A549 (cell line): ENCODE measurements around the gene BRD1. TPM values are rescaled to one million over a fixed set of nuclear protein-coding genes. Genes with fewer than 3 reads are reported as not detected.

ENCODE experiments used
- ATAC-seq, 2 experiments: fragments of 200-7000 bp in 1 of 2; fragments of >200 bp in 1 of 2; cut with Nextera tagmentation in 1 of 2; cut with Tn5 transposase in 1 of 2; 3 replicates each; pipeline versions ENCODE4 v1.8.0 to v1.9.1; 2018 to 2020; ENCODE audit warnings: mild to moderate bottlenecking in 1 of 2, moderate library complexity in 1 of 2
- CTCF ChIA-PET: fragments of 300-600 bp; sonication (Branson Sonifier 250); formaldehyde crosslinking; extraction: SDS; loops from one replicate; lab custom pipeline; 2021; ENCODE audit warnings: antibody characterized with exemption, inconsistent platforms; lab: Yijun Ruan, JAX
- POLR2A ChIA-PET: fragments of 350-600 bp; formaldehyde crosslinking; extraction: SDS; loops from one replicate; lab custom pipeline; 2021; ENCODE audit warnings: antibody characterized with exemption, inconsistent platforms; lab: Yijun Ruan, JAX
- DNase-seq, 2 experiments: peaks; one replicate each; pipeline versions ENCODE4 v3.0.0 to v3.0.0-alpha.2; 2011 to 2016; ENCODE audit warnings: low read depth in 1 of 2, low spot score in 1 of 2
- FAIRE-seq: peaks from 2 replicates; lab custom pipeline; 2011; peaks lifted over from hg19 to GRCh38; lab: Jason Lieb, UNC
- H3K27ac ChIP-seq, 2 experiments: fragments of >200 bp; sonication (Bioruptor Twin); formaldehyde crosslinking; 3 replicates each; pipeline ENCODE4 v1.5.1; 2016 to 2017
- H3K4me1 ChIP-seq: fragments of >200 bp; sonication (Bioruptor Twin); formaldehyde crosslinking; 3 replicates; pipeline ENCODE4 v1.6.1; 2016
- H3K4me2 ChIP-seq: fragments of >200 bp; sonication (Bioruptor Twin); formaldehyde crosslinking; 3 replicates; pipeline ENCODE4 v1.6.1; 2016
- H3K4me3 ChIP-seq: fragments of >200 bp; sonication (Bioruptor Twin); formaldehyde crosslinking; 3 replicates; pipeline ENCODE4 v1.5.1; 2016
- H3K9me3 ChIP-seq: fragments of >200 bp; sonication (Bioruptor Twin); formaldehyde crosslinking; 3 replicates; pipeline ENCODE4 v1.6.1; 2016
- BHLHE40 ChIP-seq: IDR thresholded peaks from 2 replicates; pipeline ENCODE4 v1.6.1; 2012; ENCODE audit warnings: low read depth, low read length, inconsistent platforms
- CHD2 ChIP-seq: fragments of 150-350 bp; IDR thresholded peaks from 2 replicates; pipeline ENCODE4 v1.6.1; 2014; ENCODE audit warnings: low read length; ENCODE audit not compliant: partially characterized antibody
- EHF ChIP-seq: fragments of 250-450 bp; sonication (Bioruptor Pico); IDR thresholded peaks from 2 replicates; pipeline ENCODE4 v1.5.0; 2020; ENCODE audit warnings: mild to moderate bottlenecking
- EHMT2 ChIP-seq: fragments of 200-600 bp; sonication (generic); IDR thresholded peaks from 2 replicates; pipeline ENCODE4 v1.6.1; 2016; ENCODE audit warnings: antibody characterized with exemption, low read depth, mild to moderate bottlenecking, moderate library complexity
- FOSL2 ChIP-seq, 2 experiments: fragments of 450-650 bp in 1 of 2; fragments of >200 bp in 1 of 2; sonication (Bioruptor Twin) in 1 of 2; formaldehyde crosslinking; IDR thresholded peaks; 2 replicates each; pipeline versions ENCODE4 v1.5.0 to v1.6.1; 2016 to 2020; ENCODE audit warnings: mild to moderate bottlenecking in 1 of 2, moderate library complexity in 1 of 2
- FOXS1 ChIP-seq: fragments of 250-450 bp; sonication (Bioruptor Pico); IDR thresholded peaks from 2 replicates; pipeline ENCODE4 v1.5.0; 2020; ENCODE audit warnings: mild to moderate bottlenecking, moderate library complexity
- GATA3 ChIP-seq: IDR thresholded peaks from 2 replicates; pipeline ENCODE4 v1.6.1; 2012; ENCODE audit warnings: borderline replicate concordance
- HOXB5 ChIP-seq: fragments of 250-450 bp; sonication (Bioruptor Pico); IDR thresholded peaks from 2 replicates; pipeline ENCODE4 v1.5.0; 2020; ENCODE audit warnings: mild to moderate bottlenecking, moderate library complexity
- MAFK ChIP-seq: fragments of 450-650 bp; IDR thresholded peaks from 2 replicates; pipeline ENCODE4 v1.6.1; 2014; ENCODE audit not compliant: partially characterized antibody
- MAZ ChIP-seq: fragments of 150-350 bp; IDR thresholded peaks from 2 replicates; pipeline ENCODE4 v1.6.1; 2014; ENCODE audit warnings: antibody characterized with exemption, low read depth, low read length, borderline replicate concordance
- NPAS2 ChIP-seq: fragments of 250-450 bp; sonication (Bioruptor Pico); IDR thresholded peaks from 2 replicates; pipeline ENCODE4 v1.8.0; 2022; ENCODE audit warnings: mild to moderate bottlenecking, moderate library complexity, borderline replicate concordance
- NR3C1 ChIP-seq: fragments of >200 bp; sonication (Bioruptor Twin); formaldehyde crosslinking; IDR thresholded peaks from 3 replicates; pipeline ENCODE4 v1.6.1; 2017
- PHF8 ChIP-seq: fragments of 200-600 bp; sonication (generic); IDR thresholded peaks from 2 replicates; pipeline ENCODE4 v1.6.1; 2016; ENCODE audit warnings: low read depth, mild to moderate bottlenecking, antibody characterized with exemption, moderate library complexity, borderline replicate concordance
- POLR2A ChIP-seq: IDR thresholded peaks from 2 replicates; pipeline ENCODE4 v1.6.1; 2012; ENCODE audit warnings: mild to moderate bottlenecking, low read length
- RFX5 ChIP-seq: fragments of 450-650 bp; IDR thresholded peaks from 2 replicates; pipeline ENCODE4 v1.7.1; 2014; ENCODE audit warnings: antibody characterized with exemption, mild to moderate bottlenecking, moderate library complexity
- SMC3 ChIP-seq: fragments of >200 bp; sonication (Bioruptor Twin); formaldehyde crosslinking; IDR thresholded peaks from 3 replicates; pipeline ENCODE4 v1.6.1; 2018; ENCODE audit warnings: inconsistent platforms
- SREBF2 ChIP-seq: fragments of 450-650 bp; IDR thresholded peaks from 2 replicates; pipeline ENCODE4 v1.6.1; 2014; ENCODE audit warnings: mild to moderate bottlenecking, moderate library complexity
- TP53 ChIP-seq: fragments of 250-450 bp; sonication (Bioruptor Pico); IDR thresholded peaks from 2 replicates; pipeline ENCODE4 v1.5.0; 2021; ENCODE audit warnings: mild to moderate bottlenecking, moderate library complexity
- ZNF302 ChIP-seq: fragments of 250-450 bp; sonication (Bioruptor Pico); IDR thresholded peaks from 2 replicates; pipeline ENCODE4 v1.9.0; 2021; ENCODE audit warnings: inconsistent platforms, mild to moderate bottlenecking, moderate library complexity
- WGBS: methylation state at CpG from one replicate; pipeline ENCODE4 v1.1.6; 2017; ENCODE audit errors: missing lambda C conversion rate; 5-methylcytosine and 5-hydroxymethylcytosine counted together
- polyA plus RNA-seq, 4 experiments: library from polyadenylated mRNA; depleted of rRNA in 3 of 4; stranded (reverse); fragments of >200 nt; fragmentation: RNase III in 1 of 4; extraction: RNeasy Plus Mini Kit Qiagen cat#74134 plus additional on column Dnase treatment in 1 of 4; gene quantifications; 2 replicates in 3 of 4; 3 replicates in 1 of 4; pipeline ENCODE4 v1.2.3, GENCODE V29; 2011 to 2017
- TF ChIP-seq, protein P1 (sequence below): fragments of 250-450 bp; sonication (Bioruptor Pico); IDR thresholded peaks from 2 replicates; pipeline ENCODE4 v1.5.0; 2021; ENCODE audit warnings: mild to moderate bottlenecking, moderate library complexity, borderline replicate concordance
- TF ChIP-seq, protein P2 (sequence below): IDR thresholded peaks from 2 replicates; pipeline ENCODE4 v1.6.1; 2012
- TF ChIP-seq, protein P3 (sequence below): fragments of 150-350 bp; IDR thresholded peaks from 2 replicates; pipeline ENCODE4 v1.6.1; 2014; ENCODE audit warnings: low read depth, mild to moderate bottlenecking, low read length
- TF ChIP-seq, protein P4 (sequence below): fragments of >200 bp; sonication (Bioruptor Twin); formaldehyde crosslinking; IDR thresholded peaks from 3 replicates; pipeline ENCODE4 v1.6.1; 2016
- TF ChIP-seq, protein P5 (sequence below): fragments of >200 bp; sonication (Bioruptor Twin); formaldehyde crosslinking; IDR thresholded peaks from 3 replicates; pipeline ENCODE4 v1.5.1; 2016
- TF ChIP-seq, protein P6 (sequence below): IDR thresholded peaks from 2 replicates; pipeline ENCODE4 v1.6.1; 2012; ENCODE audit warnings: low read depth, borderline replicate concordance
- TF ChIP-seq, protein P7 (sequence below): fragments of 450-650 bp; IDR thresholded peaks from 2 replicates; pipeline ENCODE4 v1.6.1; 2014; ENCODE audit warnings: antibody characterized with exemption

The BRD1 gene
- polyA plus RNA-seq, 2 of the 4 experiments (the other 2 are of a cell fraction): 3.7 to 11.5 TPM

DNA sequence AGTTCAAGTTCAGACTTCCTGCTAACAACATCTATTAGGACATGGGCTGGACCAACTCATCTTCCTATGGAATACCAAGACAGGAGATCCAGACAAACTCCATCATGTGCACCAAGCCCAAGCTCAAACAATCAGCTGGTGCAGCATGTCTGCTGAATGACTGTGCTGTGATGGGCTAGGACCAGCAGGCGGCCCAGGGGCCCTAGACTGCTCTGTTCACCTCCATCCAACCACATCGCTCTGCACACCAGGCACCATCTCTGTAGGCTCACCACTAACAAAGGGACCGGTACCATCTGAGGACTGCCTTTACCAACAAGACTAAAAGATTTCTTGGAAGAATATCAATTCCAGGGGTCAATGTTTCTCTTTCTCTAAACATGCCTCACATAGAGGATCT is 10.3 kb downstream of the BRD1 start:
- Histone ChIP-seq H3K27ac (no peak overlapping the region), H3K4me3 (no peak overlapping the region), H3K4me2 (no peak overlapping the region), H3K9me3 (no peaks in the 10 kb centered on the region), H3K4me1 (peaks cover 11% of the 10 kb centered on the region; the same call in 1 of the 3 replicates)
- ChIA-PET POLR2A (no interaction called here), CTCF (no interaction called here)
- no peak for DNase-seq
- no peak for TF ChIP-seq MAFK
- no peak for TF ChIP-seq CHD2
- TF ChIP-seq, protein P1, sequence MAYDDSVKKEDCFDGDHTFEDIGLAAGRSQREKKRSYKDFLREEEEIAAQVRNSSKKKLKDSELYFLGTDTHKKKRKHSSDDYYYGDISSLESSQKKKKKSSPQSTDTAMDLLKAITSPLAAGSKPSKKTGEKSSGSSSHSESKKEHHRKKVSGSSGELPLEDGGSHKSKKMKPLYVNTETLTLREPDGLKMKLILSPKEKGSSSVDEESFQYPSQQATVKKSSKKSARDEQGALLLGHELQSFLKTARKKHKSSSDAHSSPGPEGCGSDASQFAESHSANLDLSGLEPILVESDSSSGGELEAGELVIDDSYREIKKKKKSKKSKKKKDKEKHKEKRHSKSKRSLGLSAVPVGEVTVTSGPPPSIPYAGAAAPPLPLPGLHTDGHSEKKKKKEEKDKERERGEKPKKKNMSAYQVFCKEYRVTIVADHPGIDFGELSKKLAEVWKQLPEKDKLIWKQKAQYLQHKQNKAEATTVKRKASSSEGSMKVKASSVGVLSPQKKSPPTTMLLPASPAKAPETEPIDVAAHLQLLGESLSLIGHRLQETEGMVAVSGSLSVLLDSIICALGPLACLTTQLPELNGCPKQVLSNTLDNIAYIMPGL (CRISPR knock-in tag): no peak
- no peak for TF ChIP-seq NPAS2
- no peak for TF ChIP-seq FOXS1 (CRISPR knock-in tag)
- no peak for TF ChIP-seq HOXB5
- TF ChIP-seq, protein P2, sequence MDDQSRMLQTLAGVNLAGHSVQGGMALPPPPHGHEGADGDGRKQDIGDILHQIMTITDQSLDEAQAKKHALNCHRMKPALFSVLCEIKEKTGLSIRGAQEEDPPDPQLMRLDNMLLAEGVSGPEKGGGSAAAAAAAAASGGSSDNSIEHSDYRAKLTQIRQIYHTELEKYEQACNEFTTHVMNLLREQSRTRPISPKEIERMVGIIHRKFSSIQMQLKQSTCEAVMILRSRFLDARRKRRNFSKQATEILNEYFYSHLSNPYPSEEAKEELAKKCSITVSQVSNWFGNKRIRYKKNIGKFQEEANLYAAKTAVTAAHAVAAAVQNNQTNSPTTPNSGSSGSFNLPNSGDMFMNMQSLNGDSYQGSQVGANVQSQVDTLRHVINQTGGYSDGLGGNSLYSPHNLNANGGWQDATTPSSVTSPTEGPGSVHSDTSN: no peak
- TF ChIP-seq PHF8: no peak
- TF ChIP-seq EHMT2: no peak
- TF ChIP-seq, protein P3, sequence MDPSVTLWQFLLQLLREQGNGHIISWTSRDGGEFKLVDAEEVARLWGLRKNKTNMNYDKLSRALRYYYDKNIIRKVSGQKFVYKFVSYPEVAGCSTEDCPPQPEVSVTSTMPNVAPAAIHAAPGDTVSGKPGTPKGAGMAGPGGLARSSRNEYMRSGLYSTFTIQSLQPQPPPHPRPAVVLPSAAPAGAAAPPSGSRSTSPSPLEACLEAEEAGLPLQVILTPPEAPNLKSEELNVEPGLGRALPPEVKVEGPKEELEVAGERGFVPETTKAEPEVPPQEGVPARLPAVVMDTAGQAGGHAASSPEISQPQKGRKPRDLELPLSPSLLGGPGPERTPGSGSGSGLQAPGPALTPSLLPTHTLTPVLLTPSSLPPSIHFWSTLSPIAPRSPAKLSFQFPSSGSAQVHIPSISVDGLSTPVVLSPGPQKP: no peak
- TF ChIP-seq GATA3: no peak
- ATAC-seq: peak; percentile 33 to 49; a peak in 4 of 6 replicates
- no peak for FAIRE-seq
- 61% methylated on average over 3 of the region's 3 CpGs for WGBS

DNA sequence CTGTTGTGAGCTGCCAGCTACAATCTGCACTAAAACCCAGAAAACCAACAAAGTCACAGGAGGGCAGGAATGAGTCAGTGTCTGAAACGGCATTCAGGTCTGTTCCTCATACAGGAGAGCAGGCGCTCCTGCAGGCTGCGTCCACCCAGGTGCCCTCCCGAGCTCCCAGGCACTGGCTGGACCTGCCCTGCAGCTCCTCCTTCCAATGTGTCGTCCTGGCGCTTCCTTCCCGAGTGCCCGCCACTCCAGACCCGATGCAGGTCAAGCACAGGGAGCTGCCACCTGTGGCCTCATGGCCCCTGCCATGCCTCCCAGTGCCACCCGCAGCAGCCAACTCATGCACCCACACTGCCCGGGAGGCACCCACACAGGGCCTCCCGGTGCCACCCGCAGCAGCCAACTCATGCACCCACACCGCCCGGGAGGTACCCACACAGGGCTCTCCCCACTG is 12.0 kb downstream of the BRD1 start:
- FAIRE-seq: no peak
- TF ChIP-seq SREBF2: no peak
- no peak for TF ChIP-seq POLR2A
- TF ChIP-seq ZNF302 (CRISPR knock-in tag): no peak
- peak in 1 of 2 experiments; percentile 40; a peak in 3 of 6 replicates for ATAC-seq
- H3K9me3 ChIP-seq: no peaks in the 10 kb centered on the region
- ChIA-PET POLR2A (no interaction called here), CTCF (no interaction called here)
- H3K4me2 ChIP-seq: no peak overlapping the region
- peaks cover 11% of the 10 kb centered on the region; the same call in 1 of the 3 replicates for H3K4me1 ChIP-seq
- H3K4me3 ChIP-seq: no peak overlapping the region
- H3K27ac ChIP-seq: 0 out of 6 replicates have a peak overlapping the region, but pooled peaks of 1 of the 2 experiments have one; percentile 24
- DNase-seq: no peak
- 65% methylated on average over 10 of the region's 15 CpGs for WGBS

DNA sequence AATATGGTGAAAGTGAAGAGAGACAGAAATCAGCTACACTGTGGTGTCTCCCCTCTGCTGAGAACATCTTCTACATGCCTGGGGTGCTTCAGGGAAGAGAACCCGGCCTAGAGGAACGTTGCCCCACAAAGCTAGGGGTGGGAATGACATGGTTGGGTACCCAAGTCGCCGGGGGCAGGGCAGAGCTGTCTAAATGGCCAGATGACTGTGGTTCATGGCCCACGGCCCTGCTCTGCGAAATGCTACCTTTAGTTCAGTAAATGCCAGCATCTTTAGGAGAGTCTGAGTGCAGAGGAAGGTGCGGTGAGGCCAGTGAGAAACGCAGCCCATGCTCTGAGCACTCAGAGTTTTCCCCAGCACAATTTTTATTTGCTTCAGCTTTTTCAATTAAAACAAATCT is 12.8 kb downstream of the BRD1 start:
- Histone ChIP-seq H3K9me3 (no peaks in the 10 kb centered on the region), H3K4me2 (no peak overlapping the region), H3K4me3 (no peak overlapping the region), H3K27ac (no peak overlapping the region), H3K4me1 (peaks cover 16% of the 10 kb centered on the region; the same call in 1 of the 3 replicates)
- no peak for DNase-seq
- no peak for FAIRE-seq
- ATAC-seq: no peak
- ChIA-PET POLR2A (no interaction called here), CTCF (no interaction called here)
- WGBS: 92% methylated on average over 8 of the region's 8 CpGs
- TF ChIP-seq, protein P4, sequence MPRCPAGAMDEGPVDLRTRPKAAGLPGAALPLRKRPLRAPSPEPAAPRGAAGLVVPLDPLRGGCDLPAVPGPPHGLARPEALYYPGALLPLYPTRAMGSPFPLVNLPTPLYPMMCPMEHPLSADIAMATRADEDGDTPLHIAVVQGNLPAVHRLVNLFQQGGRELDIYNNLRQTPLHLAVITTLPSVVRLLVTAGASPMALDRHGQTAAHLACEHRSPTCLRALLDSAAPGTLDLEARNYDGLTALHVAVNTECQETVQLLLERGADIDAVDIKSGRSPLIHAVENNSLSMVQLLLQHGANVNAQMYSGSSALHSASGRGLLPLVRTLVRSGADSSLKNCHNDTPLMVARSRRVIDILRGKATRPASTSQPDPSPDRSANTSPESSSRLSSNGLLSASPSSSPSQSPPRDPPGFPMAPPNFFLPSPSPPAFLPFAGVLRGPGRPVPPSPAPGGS: no peak
- TF ChIP-seq SMC3: no peak
- no peak for TF ChIP-seq NPAS2
- TF ChIP-seq NR3C1: no peak
- TF ChIP-seq, protein P5, sequence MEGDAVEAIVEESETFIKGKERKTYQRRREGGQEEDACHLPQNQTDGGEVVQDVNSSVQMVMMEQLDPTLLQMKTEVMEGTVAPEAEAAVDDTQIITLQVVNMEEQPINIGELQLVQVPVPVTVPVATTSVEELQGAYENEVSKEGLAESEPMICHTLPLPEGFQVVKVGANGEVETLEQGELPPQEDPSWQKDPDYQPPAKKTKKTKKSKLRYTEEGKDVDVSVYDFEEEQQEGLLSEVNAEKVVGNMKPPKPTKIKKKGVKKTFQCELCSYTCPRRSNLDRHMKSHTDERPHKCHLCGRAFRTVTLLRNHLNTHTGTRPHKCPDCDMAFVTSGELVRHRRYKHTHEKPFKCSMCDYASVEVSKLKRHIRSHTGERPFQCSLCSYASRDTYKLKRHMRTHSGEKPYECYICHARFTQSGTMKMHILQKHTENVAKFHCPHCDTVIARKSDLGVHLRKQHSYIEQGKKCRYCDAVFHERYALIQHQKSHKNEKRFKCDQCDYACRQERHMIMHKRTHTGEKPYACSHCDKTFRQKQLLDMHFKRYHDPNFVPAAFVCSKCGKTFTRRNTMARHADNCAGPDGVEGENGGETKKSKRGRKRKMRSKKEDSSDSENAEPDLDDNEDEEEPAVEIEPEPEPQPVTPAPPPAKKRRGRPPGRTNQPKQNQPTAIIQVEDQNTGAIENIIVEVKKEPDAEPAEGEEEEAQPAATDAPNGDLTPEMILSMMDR: no peak
- TF ChIP-seq MAZ: no peak
- TF ChIP-seq RFX5: no peak
- no peak for TF ChIP-seq SREBF2
- no peak for TF ChIP-seq TP53
- TF ChIP-seq EHF: no peak
- TF ChIP-seq, protein P6, sequence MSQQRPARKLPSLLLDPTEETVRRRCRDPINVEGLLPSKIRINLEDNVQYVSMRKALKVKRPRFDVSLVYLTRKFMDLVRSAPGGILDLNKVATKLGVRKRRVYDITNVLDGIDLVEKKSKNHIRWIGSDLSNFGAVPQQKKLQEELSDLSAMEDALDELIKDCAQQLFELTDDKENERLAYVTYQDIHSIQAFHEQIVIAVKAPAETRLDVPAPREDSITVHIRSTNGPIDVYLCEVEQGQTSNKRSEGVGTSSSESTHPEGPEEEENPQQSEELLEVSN: no peak
- TF ChIP-seq BHLHE40: no peak
- TF ChIP-seq, protein P7, sequence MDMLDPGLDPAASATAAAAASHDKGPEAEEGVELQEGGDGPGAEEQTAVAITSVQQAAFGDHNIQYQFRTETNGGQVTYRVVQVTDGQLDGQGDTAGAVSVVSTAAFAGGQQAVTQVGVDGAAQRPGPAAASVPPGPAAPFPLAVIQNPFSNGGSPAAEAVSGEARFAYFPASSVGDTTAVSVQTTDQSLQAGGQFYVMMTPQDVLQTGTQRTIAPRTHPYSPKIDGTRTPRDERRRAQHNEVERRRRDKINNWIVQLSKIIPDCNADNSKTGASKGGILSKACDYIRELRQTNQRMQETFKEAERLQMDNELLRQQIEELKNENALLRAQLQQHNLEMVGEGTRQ: no peak
- no peak for TF ChIP-seq FOSL2 (IDR thresholded peaks at IDR 0.05)
- TF ChIP-seq FOSL2 (CRISPR knock-in tag; IDR thresholded peaks at IDR 0.05): no peak
